Measurements from ENCODE around the gene ZNF385D.

The ZNF385D gene, protein sequence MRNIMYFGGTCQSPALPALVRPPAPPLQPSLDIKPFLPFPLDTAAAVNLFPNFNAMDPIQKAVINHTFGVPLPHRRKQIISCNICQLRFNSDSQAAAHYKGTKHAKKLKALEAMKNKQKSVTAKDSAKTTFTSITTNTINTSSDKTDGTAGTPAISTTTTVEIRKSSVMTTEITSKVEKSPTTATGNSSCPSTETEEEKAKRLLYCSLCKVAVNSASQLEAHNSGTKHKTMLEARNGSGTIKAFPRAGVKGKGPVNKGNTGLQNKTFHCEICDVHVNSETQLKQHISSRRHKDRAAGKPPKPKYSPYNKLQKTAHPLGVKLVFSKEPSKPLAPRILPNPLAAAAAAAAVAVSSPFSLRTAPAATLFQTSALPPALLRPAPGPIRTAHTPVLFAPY

DNA sequence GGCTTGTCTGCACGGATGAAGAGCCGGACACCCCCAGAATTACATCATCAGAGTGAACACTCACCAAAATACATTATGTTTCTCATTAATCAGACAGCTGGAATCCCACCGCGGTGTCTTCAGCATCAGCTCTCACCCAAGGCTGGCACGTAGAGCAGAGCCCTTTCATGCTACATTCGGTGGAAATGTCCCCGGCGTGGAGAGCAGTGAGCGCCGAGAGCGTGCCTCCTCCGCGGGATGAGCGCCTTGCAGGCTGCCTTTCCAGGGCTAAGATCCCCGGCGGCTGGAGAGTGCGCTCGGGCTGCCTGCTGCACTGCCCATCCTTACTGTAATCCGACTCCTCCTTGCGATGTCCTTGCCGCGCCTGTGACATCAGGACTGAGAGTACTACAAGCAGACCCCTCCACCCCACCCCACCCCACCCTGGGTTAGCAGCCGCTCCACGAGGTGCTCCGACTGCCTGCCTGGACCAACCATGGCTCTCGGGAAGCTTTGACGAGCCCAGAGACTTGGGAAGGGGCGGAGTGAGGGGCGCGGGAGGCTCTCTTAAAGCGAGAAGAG lies at the start of gene ZNF385D:
Gene ZNF385D, minus strand, starts transcription at position 380 of the 561 bp plus-strand sequence. Its CDS starts 294 bp downstream, at position 86.
- in situ Hi-C loops (cut with MboI; ENCODE audit: low sequenced_read_pairs) = no loop called here

DNA sequence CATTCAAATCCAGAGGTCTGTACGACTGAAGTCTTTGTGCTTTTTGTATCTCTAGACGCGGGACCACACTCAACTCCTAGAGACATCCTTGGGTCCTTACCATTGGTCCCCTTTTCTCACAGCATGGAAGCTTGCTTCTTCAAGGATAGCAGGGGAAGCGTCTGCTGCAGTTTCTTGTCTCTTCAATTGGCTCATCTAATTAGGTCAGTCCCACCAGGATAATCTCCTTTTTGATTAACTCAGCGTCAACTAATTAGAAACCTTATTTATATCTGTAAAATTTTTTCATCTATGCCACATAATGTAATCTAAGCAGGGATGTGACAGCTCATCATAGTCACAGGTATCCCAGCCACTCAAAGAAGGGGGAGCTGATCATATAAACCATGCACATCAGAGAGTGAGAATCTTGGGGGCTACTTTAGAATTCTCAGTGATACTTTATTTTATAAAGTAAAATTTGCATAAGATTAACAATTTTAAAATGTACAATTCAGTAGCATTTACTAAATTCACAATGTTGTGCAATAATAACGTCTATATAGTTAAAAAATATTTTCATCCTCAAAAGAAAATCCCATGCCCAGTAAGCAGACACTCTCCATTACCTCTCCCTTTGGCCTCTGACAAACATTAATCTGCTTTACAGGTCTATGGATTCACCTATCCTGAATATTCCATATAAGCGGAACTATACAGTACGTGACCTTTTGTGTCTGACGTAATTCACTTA lies 47.5 kb upstream of the ZNF385D start:
- in situ Hi-C loops (cut with MboI; ENCODE audit: low sequenced_read_pairs) = no loop called here

DNA sequence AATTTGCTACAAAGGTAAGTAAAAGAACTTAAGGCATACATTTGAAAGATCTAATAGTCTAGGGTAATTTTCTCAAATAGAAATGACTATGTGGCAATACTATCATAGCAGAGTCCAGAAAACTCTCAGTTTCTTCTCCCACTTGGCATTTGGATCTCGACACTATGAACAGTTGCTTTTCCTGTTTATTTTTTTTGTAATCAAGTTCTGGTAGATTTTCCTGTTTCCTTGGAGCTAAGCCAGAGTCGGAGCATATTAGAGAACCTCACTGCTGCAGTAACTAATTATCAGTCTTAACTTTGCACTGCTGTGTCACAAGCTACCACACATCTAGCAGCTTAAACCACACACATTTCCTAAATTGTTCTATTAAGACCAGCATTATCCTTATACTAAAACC lies 44.9 kb upstream of the ZNF385D start:
- in situ Hi-C loops (cut with MboI; ENCODE audit: low sequenced_read_pairs) = no loop called here

DNA sequence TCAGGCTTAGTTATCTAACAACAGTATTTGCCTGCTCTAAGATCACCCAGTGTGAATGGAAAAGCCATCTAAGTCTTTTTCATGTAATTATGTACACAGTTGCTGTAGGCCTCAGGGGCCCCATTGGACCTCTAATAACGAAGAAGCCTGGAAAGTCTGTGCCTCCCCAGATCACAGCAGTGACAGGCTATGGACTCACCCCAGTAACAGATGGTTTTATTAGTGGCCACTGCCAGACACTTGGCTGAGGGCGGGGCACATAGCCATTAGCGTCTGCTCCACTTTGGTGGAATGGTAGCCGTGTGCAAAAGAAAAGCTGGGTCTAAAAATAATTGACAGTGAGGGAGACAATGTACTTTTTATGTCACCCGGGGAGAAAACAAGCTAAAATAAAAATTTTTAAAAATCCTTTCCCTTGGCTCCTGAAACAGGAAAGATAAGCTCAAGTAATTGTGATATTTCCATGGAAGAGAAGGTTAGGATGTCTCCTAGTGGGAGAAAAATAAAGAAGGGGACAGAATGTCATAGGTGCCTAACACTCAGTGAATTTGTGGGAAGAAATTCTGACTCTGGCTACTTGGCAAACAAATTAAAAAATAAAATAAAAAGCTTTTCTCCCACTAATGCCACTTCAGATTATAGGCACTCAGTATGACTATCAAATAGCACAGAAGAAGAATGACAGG lies 44.3 kb upstream of the ZNF385D start:
- in situ Hi-C loops (cut with MboI; ENCODE audit: low sequenced_read_pairs) = no loop called here

DNA sequence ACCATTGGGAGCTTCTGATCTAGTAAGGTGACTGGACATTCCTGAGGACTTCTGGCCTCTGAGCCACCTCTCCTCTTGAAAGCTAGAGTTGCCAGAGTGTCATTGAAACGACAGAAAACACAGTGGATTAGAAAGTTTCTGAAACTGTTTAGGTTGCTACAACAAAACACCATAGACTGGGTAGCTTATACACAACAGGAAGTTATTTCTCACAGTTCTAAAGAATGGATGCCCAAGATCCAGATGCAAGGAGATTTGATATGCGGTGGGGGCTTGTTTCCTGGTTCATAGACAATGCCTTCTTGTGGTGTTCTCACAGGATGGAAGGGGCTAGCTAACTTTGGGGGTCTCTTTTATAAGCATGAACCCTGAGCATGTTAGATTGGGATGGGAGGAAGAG lies 43.3 kb upstream of the ZNF385D start:
- in situ Hi-C loops (cut with MboI; ENCODE audit: low sequenced_read_pairs) = no loop called here

DNA sequence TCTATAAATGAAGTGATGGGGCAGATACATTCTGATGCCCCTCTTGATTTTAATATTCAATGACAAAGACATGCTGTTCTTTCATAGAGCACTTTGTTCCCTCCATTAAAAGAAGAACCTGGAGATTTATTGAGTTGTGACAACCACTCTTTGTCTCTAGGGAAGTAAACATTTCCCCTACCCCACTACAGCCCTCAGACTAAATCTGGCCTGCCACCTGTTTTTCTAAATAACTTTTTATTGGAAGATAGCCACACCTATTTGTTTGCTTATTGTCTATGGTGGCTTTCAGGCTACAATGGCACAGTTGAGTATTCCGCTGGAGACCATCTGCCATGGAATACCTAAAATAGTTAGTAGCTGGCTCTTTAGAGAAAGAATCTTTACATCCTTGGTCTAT lies 41.2 kb upstream of the ZNF385D start:
- in situ Hi-C loops (cut with MboI; ENCODE audit: low sequenced_read_pairs) = no loop called here

DNA sequence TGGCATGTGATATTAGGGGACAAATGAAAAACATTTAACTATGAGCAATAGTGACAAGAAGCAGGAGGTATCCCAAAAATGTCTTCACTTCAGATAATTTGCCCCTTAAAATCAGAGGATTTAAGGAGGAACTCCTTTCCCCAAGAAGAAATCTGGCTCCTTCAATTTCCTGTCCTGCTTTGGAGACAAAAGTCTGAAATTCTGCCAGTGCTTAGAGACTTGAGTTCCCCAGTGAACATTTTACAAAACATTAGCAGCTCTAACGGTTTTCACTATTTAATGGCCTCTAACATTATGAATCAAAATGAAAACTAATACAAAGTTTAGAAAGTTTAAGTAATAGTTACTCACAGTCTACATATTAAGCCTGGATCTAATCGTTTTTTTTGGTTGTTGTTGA lies 40.3 kb upstream of the ZNF385D start:
- in situ Hi-C loops (cut with MboI; ENCODE audit: low sequenced_read_pairs) = no loop called here

DNA sequence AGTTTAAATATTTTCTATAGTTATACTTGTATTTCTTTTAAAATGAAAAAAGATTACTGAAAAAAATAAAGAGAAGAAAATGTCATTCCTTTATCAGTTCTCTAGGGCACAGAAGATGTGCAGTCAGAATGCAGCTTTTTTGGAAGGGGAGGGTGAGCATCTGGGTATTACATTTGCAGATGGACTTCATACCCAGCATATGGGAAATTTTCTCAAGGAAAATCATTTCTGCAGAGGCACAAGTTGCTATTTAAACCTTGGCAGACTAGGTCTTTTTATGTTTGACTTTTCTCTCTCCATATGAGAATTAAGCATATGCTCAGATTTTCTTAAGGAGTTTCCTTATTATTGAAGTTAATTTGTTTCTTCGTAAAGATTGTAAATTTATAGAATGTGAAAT lies 39.5 kb upstream of the ZNF385D start:
- in situ Hi-C loops (cut with MboI; ENCODE audit: low sequenced_read_pairs) = no loop called here

DNA sequence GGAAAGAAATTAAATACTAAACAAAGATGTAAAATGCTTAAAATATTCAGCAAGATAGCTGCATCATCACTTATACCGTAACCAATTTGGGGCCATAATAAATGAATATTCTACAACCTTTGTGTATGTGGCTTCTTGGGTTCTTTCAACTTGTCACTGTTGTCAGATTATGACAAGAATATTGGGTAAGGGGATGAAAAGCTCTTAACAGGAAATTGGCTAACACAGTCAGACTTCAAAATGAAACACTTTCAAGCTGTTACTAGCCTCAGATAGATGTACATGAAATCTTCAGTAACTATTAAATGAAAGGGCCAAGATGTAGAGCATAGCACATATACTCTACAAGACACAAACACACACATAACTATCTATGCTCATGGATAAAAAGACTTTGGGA lies 38.7 kb upstream of the ZNF385D start:
- in situ Hi-C loops (cut with MboI; ENCODE audit: low sequenced_read_pairs) = no loop called here

DNA sequence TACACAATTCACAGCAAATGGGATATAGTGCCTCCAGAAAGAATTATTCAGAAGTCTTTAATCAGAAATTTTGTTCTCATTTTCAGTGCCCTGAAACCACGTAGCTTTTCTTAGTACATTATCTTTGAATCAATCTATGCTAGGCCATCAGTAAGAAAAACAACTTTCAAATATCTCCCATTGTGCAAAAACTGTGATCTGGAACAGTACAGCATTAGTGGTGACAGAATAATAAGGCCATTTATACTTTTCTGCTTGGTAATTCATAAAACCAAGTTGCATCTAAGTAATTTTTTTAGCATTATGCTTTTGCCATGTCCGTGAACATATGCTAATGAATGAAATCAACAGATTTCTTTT lies 35.4 kb upstream of the ZNF385D start:
- in situ Hi-C loops (cut with MboI; ENCODE audit: low sequenced_read_pairs) = no loop called here

DNA sequence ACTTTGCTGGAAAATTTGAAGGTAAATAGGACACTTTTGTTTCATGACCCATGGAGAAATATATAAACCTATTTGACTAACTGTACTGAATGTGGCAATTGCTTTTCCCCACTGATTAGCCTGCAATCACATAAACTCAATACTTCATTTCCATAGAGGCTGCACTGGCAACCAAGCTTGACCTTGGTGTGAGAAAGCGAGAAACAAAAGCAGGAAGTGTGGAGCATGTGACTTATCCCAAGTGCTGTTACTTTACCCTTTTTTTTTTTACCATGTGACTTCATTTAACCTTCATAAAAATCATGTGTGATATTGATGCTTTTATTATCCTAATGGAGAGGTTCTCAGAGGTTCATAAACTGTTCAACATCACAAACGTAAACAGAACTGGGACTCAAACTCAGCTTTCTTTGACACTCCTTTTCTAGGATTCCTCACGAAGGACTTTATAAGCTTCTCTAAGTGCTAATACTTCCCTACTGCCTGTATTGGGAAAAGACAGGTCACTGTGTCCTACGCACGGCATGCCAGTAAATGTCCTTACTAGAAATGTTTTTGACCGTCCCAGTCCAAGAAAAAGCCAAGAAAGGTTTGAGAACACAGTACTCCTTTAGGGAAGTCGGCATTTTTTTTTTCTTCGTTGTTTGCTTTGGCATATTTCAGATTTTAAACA lies 34.9 kb upstream of the ZNF385D start:
- in situ Hi-C loops (cut with MboI; ENCODE audit: low sequenced_read_pairs) = no loop called here

DNA sequence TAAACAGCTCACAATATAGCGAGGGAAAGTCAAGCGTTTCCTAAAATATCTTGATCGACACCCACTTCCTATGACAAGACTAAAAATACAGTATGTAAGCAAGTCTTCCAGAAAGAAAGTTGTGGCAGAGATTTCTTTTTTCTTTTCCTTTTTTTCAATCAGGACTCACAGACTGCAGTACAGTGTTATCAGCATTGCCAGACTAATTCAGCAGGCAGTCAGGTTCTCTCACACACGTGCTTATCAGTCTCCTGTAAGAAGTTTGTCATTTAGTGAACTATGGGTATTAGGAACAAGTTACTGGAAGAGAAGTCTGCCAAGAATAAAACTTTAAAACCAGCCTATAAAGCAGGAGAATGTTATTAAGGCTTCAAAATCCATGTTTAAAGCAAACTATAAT lies 32.8 kb upstream of the ZNF385D start:
- in situ Hi-C loops (cut with MboI; ENCODE audit: low sequenced_read_pairs) = no loop called here

DNA sequence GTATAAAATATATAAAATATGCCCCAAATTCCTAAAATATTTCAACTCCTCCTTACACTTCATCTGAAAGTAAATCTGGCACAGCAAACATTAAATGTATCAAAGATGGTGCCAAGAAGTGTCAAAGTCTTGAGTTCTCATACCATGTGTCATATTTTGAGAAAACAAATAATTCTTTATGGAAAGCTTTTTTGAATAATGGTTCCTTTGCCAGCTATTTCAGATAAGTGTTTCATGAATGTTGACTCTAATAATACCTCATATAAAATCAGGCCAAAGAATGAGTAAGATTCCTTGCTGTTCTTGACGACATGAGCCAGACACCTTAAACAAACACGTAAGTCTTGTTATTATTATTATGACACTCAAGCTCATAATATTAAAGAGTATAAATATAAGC lies 30.3 kb upstream of the ZNF385D start:
- in situ Hi-C loops (cut with MboI; ENCODE audit: low sequenced_read_pairs) = no loop called here

DNA sequence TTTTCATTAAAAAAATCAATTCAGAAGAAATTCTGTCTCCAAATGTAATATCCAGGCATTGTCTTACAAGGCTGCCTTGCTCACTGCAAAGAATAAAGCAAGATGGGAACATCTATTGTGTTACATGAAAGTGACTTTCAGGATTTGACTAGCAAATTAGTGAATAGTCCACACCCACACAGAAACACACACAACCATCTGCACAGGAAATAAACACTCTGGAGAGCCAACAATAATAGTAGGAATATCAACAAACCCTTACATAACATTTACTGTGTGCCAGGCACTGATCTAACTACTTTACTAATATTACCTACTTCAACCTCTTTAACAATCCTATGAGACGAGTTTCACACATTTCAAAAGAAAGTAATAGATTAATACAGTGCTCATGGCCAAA lies 28.9 kb upstream of the ZNF385D start:
- in situ Hi-C loops (cut with MboI; ENCODE audit: low sequenced_read_pairs) = no loop called here

DNA sequence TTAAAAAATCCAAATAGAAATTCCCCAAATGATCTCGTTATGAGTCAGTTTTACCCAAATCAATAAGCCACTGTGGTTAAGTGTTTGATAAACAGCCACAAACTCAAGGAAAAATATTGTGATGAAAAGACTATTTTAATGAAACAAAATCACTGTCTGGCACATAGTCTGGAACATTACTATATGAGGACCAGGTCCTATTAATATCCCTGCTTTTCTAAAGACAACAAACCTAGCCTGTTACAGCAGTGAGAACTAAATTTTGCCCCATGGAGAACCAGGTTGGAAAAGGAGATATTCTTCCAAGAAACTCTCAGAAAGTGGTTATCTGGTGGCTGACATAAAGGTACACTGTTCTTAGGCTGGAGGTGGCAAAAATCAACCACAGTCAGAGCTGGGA lies 27.7 kb upstream of the ZNF385D start:
- in situ Hi-C loops (cut with MboI; ENCODE audit: low sequenced_read_pairs) = no loop called here

DNA sequence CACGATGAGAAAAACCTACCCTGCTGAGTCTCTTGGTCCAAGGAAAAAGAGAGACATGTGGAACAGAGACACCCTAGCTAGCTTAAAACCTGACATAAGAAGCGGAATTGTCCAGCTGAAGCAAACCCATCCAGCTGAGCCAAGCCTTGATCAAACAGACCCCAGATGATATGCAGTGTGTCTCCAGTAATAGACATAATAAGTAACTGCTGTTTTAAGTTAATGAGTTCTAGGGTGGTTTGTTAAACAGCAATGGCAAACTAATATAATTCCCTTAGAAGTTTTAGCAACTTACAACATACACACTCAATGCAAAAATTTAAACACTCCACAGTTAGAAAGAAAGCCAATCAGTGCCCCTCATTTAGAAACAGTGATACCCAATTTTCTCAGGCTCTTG lies 26.8 kb upstream of the ZNF385D start:
- in situ Hi-C loops (cut with MboI; ENCODE audit: low sequenced_read_pairs) = no loop called here

DNA sequence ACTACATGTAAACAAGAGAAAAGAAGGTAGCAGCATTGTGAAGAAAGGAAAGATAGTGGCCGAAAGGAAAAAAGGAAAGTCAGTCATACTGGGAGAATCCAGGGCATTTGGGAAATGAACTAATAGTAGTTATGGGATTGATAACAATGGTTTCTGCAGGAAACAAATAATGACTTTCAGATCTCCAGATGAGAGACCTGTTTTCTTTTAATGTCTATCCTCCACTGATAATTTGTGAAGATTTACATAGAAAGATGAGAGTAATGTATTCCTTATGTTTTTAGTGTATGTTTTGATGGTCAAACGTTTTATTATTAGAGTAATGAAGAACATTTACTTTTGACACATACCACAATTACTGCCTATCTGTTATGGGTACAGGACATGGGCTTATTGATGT lies 15.0 kb upstream of the ZNF385D start:
- in situ Hi-C loops (cut with MboI; ENCODE audit: low sequenced_read_pairs) = no loop called here

DNA sequence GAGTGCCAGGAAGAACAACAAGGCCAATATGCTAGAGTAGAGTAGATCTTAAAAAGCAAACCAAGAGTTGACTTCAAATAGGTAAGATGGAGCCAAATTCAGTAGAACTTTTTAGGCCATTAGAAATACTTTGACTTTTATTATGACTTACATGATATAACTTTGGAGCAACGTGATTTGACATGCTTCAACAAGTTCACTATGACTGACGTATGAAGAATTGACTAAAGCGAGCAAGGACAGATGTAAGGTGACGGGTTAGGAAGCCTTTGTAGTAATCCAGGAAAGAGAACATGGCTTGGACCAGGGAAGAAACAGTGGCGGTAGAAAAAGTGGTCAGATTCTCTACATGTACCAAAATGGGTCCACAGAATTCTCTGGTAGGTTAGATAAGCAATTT lies 4.9 kb upstream of the ZNF385D start:
- in situ Hi-C loops (cut with MboI; ENCODE audit: low sequenced_read_pairs) = no loop called here

DNA sequence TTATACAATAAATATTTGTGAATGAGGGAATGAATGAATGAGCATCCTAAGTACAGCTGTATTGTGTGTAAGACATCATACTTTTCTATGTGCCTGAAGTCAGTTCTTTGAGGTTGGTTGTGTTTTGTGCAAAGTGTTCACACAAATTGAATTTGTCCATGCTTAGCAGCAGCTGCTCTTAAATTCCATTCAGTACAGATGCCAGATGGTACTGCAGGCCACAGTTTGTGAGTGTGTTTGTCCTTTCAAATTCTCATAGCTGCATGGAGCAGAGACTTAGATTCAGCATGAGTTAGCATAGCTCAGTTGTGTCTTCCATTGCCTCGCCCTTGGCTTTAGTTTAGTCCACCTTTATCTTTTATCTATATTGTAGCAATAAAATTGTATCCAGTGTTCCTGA lies 3.8 kb upstream of the ZNF385D start:
- in situ Hi-C loops (cut with MboI; ENCODE audit: low sequenced_read_pairs) = no loop called here

DNA sequence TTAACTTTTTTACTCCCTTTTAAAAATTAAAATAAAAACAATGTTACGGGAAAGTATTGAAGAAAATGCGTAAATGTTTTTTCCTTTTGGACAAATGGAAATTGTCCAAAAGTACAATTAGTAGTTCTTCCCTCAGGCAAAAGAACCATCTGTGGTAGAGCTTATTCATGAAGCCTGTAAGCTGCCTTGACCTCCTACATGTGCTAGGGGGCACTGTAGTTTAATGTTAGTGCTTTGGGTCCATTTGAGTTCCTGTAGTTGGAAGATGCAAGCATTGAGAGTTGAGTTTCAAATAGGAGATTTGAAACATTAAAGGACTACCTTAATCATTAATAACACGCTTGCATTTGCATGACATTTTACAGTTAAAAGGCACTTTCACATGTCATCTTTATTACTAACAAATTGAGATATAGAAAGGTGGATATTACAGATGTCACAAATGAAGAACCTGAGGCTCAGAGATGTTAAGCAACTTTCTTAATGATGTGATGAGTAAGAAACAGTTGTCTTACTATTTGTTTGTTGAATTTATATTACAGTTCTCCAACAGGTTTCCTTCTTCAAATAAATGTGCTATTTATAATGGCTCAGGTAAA lies 1.8 kb upstream of the ZNF385D start:
- in situ Hi-C loops (cut with MboI; ENCODE audit: low sequenced_read_pairs) = no loop called here

DNA sequence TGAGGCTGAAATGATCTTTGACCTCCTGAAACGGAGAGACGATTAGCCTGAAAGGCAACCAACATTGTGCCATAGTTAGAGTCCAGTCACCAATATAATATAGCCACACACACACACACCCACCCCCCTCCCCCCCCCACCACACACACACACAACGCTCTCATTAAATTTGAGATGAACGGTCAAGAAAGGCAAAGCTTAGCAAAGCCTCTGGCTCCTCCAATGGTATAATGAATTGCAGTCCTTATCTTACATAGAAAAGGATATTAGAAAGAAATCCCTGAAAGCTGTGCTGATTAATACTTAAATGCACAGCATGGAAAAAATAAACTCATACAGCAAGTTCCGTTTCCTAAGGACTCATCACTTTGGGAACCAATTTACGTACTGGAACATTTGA lies 876 bp upstream of the ZNF385D start:
- in situ Hi-C loops (cut with MboI; ENCODE audit: low sequenced_read_pairs) = no loop called here
